IMR-90 (cell line): ENCODE measurements around the gene RANBP9. TPM values are rescaled to one million over a fixed set of nuclear protein-coding genes. Genes with fewer than 3 reads are reported as not detected.

Source experiments
- ATAC-seq: fragments of 200-7000 bp; cut with Tn5 transposase; 2 replicates; pipeline ENCODE4 v1.9.1; 2020; ENCODE audit warnings: low read depth, mild to moderate bottlenecking, moderate library complexity
- BruUV-seq: library from RNA; stranded (reverse); fragments of 400-500 nt; replicated peaks from 2 replicates; lab custom pipeline; 2021; lab: Mats Ljungman, UMichigan
- CTCF ChIA-PET: fragments of 300-600 bp; formaldehyde crosslinking; extraction: SDS; loops from one replicate; lab custom pipeline; 2021; ENCODE audit warnings: antibody characterized with exemption; lab: Yijun Ruan, JAX
- POLR2A ChIA-PET: fragments of 300-600 bp; sonication (Branson Sonifier 250); formaldehyde crosslinking; loops from one replicate; lab custom pipeline; 2022; ENCODE audit warnings: antibody characterized with exemption; ENCODE audit not compliant: unreplicated experiment; lab: Charles Lee
- DNase-seq: peaks from one replicate; pipeline ENCODE4 v3.0.0; 2013
- H2AFZ ChIP-seq: replicated peaks from 2 replicates; pipeline ENCODE3; 2013; ENCODE audit warnings: low read length, mild to moderate bottlenecking; ENCODE audit not compliant: poor library complexity
- H2AK5ac ChIP-seq: 2 replicates; pipeline ENCODE4 v1.6.1; 2013; ENCODE audit warnings: low read depth, low read length, inconsistent platforms
- H2AK9ac ChIP-seq: replicated peaks from 2 replicates; pipeline ENCODE3; 2013; ENCODE audit warnings: mild to moderate bottlenecking, low read depth, low read length, moderate library complexity; ENCODE audit not compliant: poor library complexity
- H2BK120ac ChIP-seq: 2 replicates; pipeline ENCODE4 v1.6.1; 2013; ENCODE audit warnings: low read depth, low read length, inconsistent platforms
- H2BK15ac ChIP-seq: 3 replicates; pipeline ENCODE4 v1.6.1; 2013; ENCODE audit warnings: low read depth, low read length, inconsistent platforms
- H2BK20ac ChIP-seq: 2 replicates; pipeline ENCODE4 v1.6.1; 2013; ENCODE audit warnings: low read depth, mild to moderate bottlenecking, inconsistent platforms, low read length, moderate library complexity
- H2BK5ac ChIP-seq: 2 replicates; pipeline ENCODE4 v1.6.1; 2013; ENCODE audit warnings: mild to moderate bottlenecking, low read depth, low read length, inconsistent platforms; ENCODE audit not compliant: poor library complexity, severe bottlenecking
- H3K14ac ChIP-seq: replicated peaks from 2 replicates; pipeline ENCODE4 v1.6.1; 2013; ENCODE audit warnings: low read depth, low read length, inconsistent platforms
- H3K18ac ChIP-seq: 2 replicates; pipeline ENCODE4 v1.6.1; 2013; ENCODE audit warnings: low read depth, low read length, control low read depth
- H3K23ac ChIP-seq: 2 replicates; pipeline ENCODE4 v1.6.1; 2013; ENCODE audit warnings: low read depth, low read length, inconsistent platforms
- H3K27ac ChIP-seq: 2 replicates; pipeline ENCODE4 v1.5.1; 2013; ENCODE audit warnings: mild to moderate bottlenecking, control low read depth, low read length; ENCODE audit not compliant: insufficient read depth
- H3K27me3 ChIP-seq: 2 replicates; pipeline ENCODE4 v1.6.1; 2013; ENCODE audit warnings: low read length; ENCODE audit not compliant: control insufficient read depth, insufficient read depth
- H3K36me3 ChIP-seq: 2 replicates; pipeline ENCODE4 v1.6.1; 2013; ENCODE audit warnings: low read length, mixed read lengths; ENCODE audit not compliant: control insufficient read depth, insufficient read depth
- H3K4ac ChIP-seq: 2 replicates; pipeline ENCODE4 v1.6.1; 2013; ENCODE audit warnings: low read depth, low read length, inconsistent platforms
- H3K4me1 ChIP-seq: 2 replicates; pipeline ENCODE4 v1.6.1; 2013; ENCODE audit warnings: low read length, mixed read lengths; ENCODE audit not compliant: control insufficient read depth, insufficient read depth
- H3K4me2 ChIP-seq: 2 replicates; pipeline ENCODE4 v1.6.1; 2013; ENCODE audit warnings: low read depth, mild to moderate bottlenecking, control low read depth, low read length, moderate library complexity
- H3K4me3 ChIP-seq: 2 replicates; pipeline ENCODE4 v1.5.1; 2013; ENCODE audit warnings: low read depth, mild to moderate bottlenecking, control low read depth, low read length, moderate library complexity; ENCODE audit not compliant: insufficient read depth
- H3K56ac ChIP-seq: 2 replicates; pipeline ENCODE4 v1.6.1; 2013; ENCODE audit warnings: low read length, inconsistent platforms; ENCODE audit not compliant: insufficient read depth; ENCODE audit errors: extremely low read depth
- H3K79me1 ChIP-seq, 2 experiments: 2 replicates each; pipeline ENCODE4 v1.6.1; 2013; ENCODE audit warnings: low read length in 2 of 2, inconsistent platforms in 1 of 2, low read depth in 1 of 2
- H3K9ac ChIP-seq: 2 replicates; pipeline ENCODE4 v1.6.1; 2013; ENCODE audit warnings: low read depth, low read length, control low read depth
- H3K9me1 ChIP-seq: 2 replicates; pipeline ENCODE4 v1.6.1; 2013; ENCODE audit warnings: low read length, inconsistent platforms; ENCODE audit not compliant: insufficient read depth
- H3K9me3 ChIP-seq: 2 replicates; pipeline ENCODE4 v1.6.1; 2013; ENCODE audit warnings: low read length; ENCODE audit not compliant: control insufficient read depth, insufficient read depth
- H4K20me1 ChIP-seq: 2 replicates; pipeline ENCODE4 v1.6.1; 2013; ENCODE audit warnings: low read length, inconsistent platforms; ENCODE audit not compliant: insufficient read depth
- H4K5ac ChIP-seq: 2 replicates; pipeline ENCODE4 v1.6.1; 2013; ENCODE audit warnings: mild to moderate bottlenecking, low read depth, low read length, control low read depth
- H4K8ac ChIP-seq, 2 experiments: 2 replicates each; pipeline ENCODE4 v1.6.1; 2013; ENCODE audit warnings: low read depth in 2 of 2, low read length in 2 of 2, control low read depth in 1 of 2, inconsistent platforms in 1 of 2
- H4K91ac ChIP-seq: 2 replicates; pipeline ENCODE4 v1.6.1; 2013; ENCODE audit warnings: low read depth, low read length, inconsistent platforms; ENCODE audit not compliant: insufficient read depth
- BHLHE40 ChIP-seq: fragments of 150-350 bp; IDR thresholded peaks from 2 replicates; pipeline ENCODE4 v1.6.1; 2016; ENCODE audit warnings: mild to moderate bottlenecking, low read depth, low read length
- CHD1 ChIP-seq: IDR thresholded peaks from 2 replicates; pipeline ENCODE4 v1.6.1; 2012; ENCODE audit warnings: low read depth, low read length, improper control_type of control experiment
- MAFK ChIP-seq: IDR thresholded peaks from 2 replicates; pipeline ENCODE4 v1.6.1; 2012; ENCODE audit warnings: low read depth, low read length, improper control_type of control experiment
- MAZ ChIP-seq: IDR thresholded peaks from 2 replicates; pipeline ENCODE4 v1.6.1; 2012; ENCODE audit warnings: low read depth, mild to moderate bottlenecking, low read length, improper control_type of control experiment, moderate library complexity, borderline replicate concordance
- NFE2L2 ChIP-seq: fragments of 150-350 bp; IDR thresholded peaks from 2 replicates; pipeline ENCODE4 v1.6.1; 2016; ENCODE audit warnings: low read depth, mild to moderate bottlenecking, low read length
- POLR2A ChIP-seq: IDR thresholded peaks from 2 replicates; pipeline ENCODE4 v1.6.1; 2012; ENCODE audit warnings: mild to moderate bottlenecking, low read depth, low read length
- WGBS, 2 experiments: methylation state at CpG; one replicate each; pipeline versions ENCODE4 v1.1.5 to v1.1.7; 2013; ENCODE audit warnings: missing lambda C conversion rate in 2 of 2; ENCODE audit not compliant: insufficient read length in 1 of 2; ENCODE audit errors: extremely low coverage in 2 of 2; 5-methylcytosine and 5-hydroxymethylcytosine counted together
- dilution Hi-C: fragments of 300-500 bp; cut with HindIII; formaldehyde crosslinking; loops from one replicate; pipeline ENCODE4 v1.14.3; 2018; ENCODE audit warnings: low sequenced_read_pairs; ENCODE audit not compliant: unreplicated experiment
- in situ Hi-C: fragments of 300-500 bp; cut with MboI; formaldehyde crosslinking; loops from 3 replicates; pipeline ENCODE4 v1.14.3; 2019; ENCODE audit warnings: low sequenced_read_pairs, inconsistent platforms, mixed read lengths
- intact Hi-C: fragments of 100-400 bp; cut with micrococcal nuclease; formaldehyde crosslinking; loops from 2 replicates; pipeline ENCODE4 v1.10.0; 2022
- polyA plus RNA-seq, 3 experiments: library from polyadenylated mRNA; depleted of rRNA; stranded (reverse); fragments of >200 nt; gene quantifications; 2 replicates each; pipeline ENCODE4 v1.2.3, GENCODE V29; 2012; ENCODE audit warnings: low replicate concordance in 1 of 3
- total RNA-seq: library from RNA; depleted of rRNA; stranded (reverse); fragments of >200 nt; gene quantifications from 2 replicates; pipeline ENCODE4 v1.2.3, GENCODE V29; 2012
- TF ChIP-seq, protein P1 (sequence below): fragments of 150-350 bp; IDR thresholded peaks from 2 replicates; pipeline ENCODE4 v1.6.1; 2016; ENCODE audit warnings: low read depth, mild to moderate bottlenecking, low read length, moderate library complexity, borderline replicate concordance

RANBP9 gene
- total and polyA plus RNA-seq, 2 of the 4 experiments (the other 2 are of a cell fraction), result 17.7 to 27.8 TPM

- CTCF ChIA-PET, result interaction anchor here (0.6 kb wide), 1 partner anchor 474 kb away, joined by 3 read pairs; no protein-coding TSS in a partner anchor
- Histone ChIP-seq H3K56ac (no peak overlapping the region), H3K23ac (no peak overlapping the region), H2BK120ac (no peak overlapping the region), H3K4ac (no peak overlapping the region), H4K5ac (no peak overlapping the region), H2AK5ac (no peak overlapping the region), H3K27me3 (no peaks in the 10 kb centered on the region), H3K4me1 (no peaks in the 10 kb centered on the region), H3K9me3 (no peaks in the 10 kb centered on the region), H2BK5ac (no peak overlapping the region), H4K8ac (no peak overlapping the region), H2AFZ (no peak overlapping the region), H3K27ac (no peak overlapping the region), H3K79me1 (peaks cover 3% of the 10 kb centered on the region in 2 experiments; a peak in 2 of 4 replicates), H4K91ac (no peak overlapping the region), H3K4me3 (no peak overlapping the region), H3K36me3 (peaks cover 13% of the 10 kb centered on the region), H3K9ac (no peak overlapping the region), H3K9me1 (no peaks in the 10 kb centered on the region), H3K18ac (no peak overlapping the region), H2AK9ac (no peak overlapping the region), H4K20me1 (no peaks in the 10 kb centered on the region), H2BK20ac (no peak overlapping the region), H3K4me2 (no peak overlapping the region), H2BK15ac (no peak overlapping the region), H3K14ac (no peak overlapping the region)
- ATAC-seq, result no peak
- in situ Hi-C loops, result no loop called here
- TF ChIP-seq MAFK (no peak), MAZ (no peak), POLR2A (no peak), BHLHE40 (no peak), CHD1 (no peak), NFE2L2 (no peak)
- TF ChIP-seq, protein P1, sequence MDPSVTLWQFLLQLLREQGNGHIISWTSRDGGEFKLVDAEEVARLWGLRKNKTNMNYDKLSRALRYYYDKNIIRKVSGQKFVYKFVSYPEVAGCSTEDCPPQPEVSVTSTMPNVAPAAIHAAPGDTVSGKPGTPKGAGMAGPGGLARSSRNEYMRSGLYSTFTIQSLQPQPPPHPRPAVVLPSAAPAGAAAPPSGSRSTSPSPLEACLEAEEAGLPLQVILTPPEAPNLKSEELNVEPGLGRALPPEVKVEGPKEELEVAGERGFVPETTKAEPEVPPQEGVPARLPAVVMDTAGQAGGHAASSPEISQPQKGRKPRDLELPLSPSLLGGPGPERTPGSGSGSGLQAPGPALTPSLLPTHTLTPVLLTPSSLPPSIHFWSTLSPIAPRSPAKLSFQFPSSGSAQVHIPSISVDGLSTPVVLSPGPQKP, result no peak
- dilution Hi-C loops, result no loop called here
- intact Hi-C loops, result loop anchor here (5.0 kb wide), 1 partner anchor 34 kb away; no protein-coding TSS in a partner anchor
- POLR2A ChIA-PET, result no interaction called here
- no TSS peak for BruUV-seq
- WGBS, 2 experiments, result no CpG with 5 or more reads among the region's 2 CpGs
- DNase-seq, result no peak
These were observed 78.3 kb downstream of the RANBP9 start for GRCh38 chr6:13633343-13633742.
